Motor neuron (in vitro differentiated cells): ENCODE measurements around the gene MTREX. TPM values are rescaled to one million over a fixed set of nuclear protein-coding genes. Genes with fewer than 3 reads are reported as not detected.

Experiments
- ATAC-seq, 8 experiments: fragments of 200-7000 bp; cut with Tn5 transposase; replicated peaks in 6 of 8; 2 replicates each; pipeline ENCODE4 v1.8.0; 2021; ENCODE audit warnings: mild to moderate bottlenecking in 8 of 8, moderate library complexity in 8 of 8
- H3K27ac ChIP-seq, 2 donors: fragments of 250-450 bp; sonication (Bioruptor Pico); 2 replicates each; pipeline ENCODE4 v1.9.0; 2021; ENCODE audit warnings: antibody characterized with exemption in 2 of 2, mild to moderate bottlenecking in 2 of 2, moderate library complexity in 1 of 2
- H3K4me1 ChIP-seq, 2 donors: fragments of 250-450 bp; sonication (Bioruptor Pico); replicated peaks in 1 of 2; 2 replicates each; pipeline ENCODE4 v1.6.1; 2021; ENCODE audit warnings: antibody characterized with exemption in 2 of 2, mild to moderate bottlenecking in 2 of 2, moderate library complexity in 1 of 2
- H3K4me3 ChIP-seq, 5 donors: fragments of 250-450 bp; sonication (Bioruptor Pico); 2 replicates each; pipeline ENCODE4 v1.9.0; 2021; ENCODE audit warnings: antibody characterized with exemption in 5 of 5, mild to moderate bottlenecking in 5 of 5, moderate library complexity in 4 of 5
- WGBS, 10 experiments: fragments of 450-650 bp; shearing (Covaris generic); methylation state at CpG; one replicate each; pipeline ENCODE4 v1.0.0; 2022; 5-methylcytosine and 5-hydroxymethylcytosine counted together
- in situ Hi-C, 9 experiments: fragments of 400-800 bp; cut with MboI; loops; one replicate each; pipeline ENCODE4 v1.15.0; 2021; ENCODE audit warnings: low sequenced_read_pairs in 9 of 9, low pct_unique_long_range_greater_than_20kb in 2 of 9; ENCODE audit not compliant: unreplicated experiment in 9 of 9
- total RNA-seq, 8 experiments: library from RNA; unstranded; fragments of 300-600 nt; gene quantifications; 2 replicates each; pipeline versions ENCODE4 v1.2.3 to v1.2.4, GENCODE V29; 2022

The MTREX gene
- total RNA-seq, 8 experiments from 2014 or later, result 58.6 to 83.2 (median 75.9) TPM

- 80 to 100% (median 100%) methylated on average over 1 of the region's 1 CpG; no CpG with 5 or more reads in 4 of the 10 experiments for WGBS, 10 experiments
- in situ Hi-C loops, result no loop called here
- ATAC-seq, result no peak
- no peak overlapping the region for H3K4me3 ChIP-seq
- H3K27ac ChIP-seq, result no peak overlapping the region
- no peaks in the 10 kb centered on the region for H3K4me1 ChIP-seq
These were observed 84.9 kb downstream of the MTREX start for GRCh38 chr5:55392669-55393068.

GRCh38 chr5:55393501-55394175 lies 85.8 kb downstream of the MTREX start:
- ATAC-seq, result no peak

DNA sequence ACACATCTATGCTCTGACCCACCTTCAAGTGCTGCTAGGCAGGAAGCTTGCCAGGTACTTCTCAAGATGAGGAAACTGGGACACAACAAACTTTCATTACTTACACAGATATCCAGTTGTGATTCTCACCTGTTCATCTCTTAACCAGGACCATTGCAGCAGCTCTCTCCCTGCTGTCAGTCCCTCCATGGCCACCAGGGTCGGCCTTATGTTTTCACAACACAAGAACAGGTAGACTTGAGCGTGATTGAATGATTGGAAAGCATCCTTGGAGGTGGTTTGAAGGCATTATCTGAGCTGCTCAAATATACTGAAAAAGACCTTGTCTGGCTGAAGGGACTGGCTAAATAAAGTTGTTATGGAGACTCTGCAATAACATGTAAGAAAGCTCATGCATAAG lies 94.4 kb downstream of the MTREX start:
- Histone ChIP-seq H3K4me1 (no peaks in the 10 kb centered on the region), H3K27ac (no peak overlapping the region), H3K4me3 (no peak overlapping the region)
- ATAC-seq, result no peak
- in situ Hi-C loops, result loop anchor here in 1 of 9 experiments (25.0 kb wide), 1 partner anchor 285 kb away; no protein-coding TSS in a partner anchor
- 0 to 100% (median 45%) methylated on average over 1 to 2 of the region's 2 CpGs; no CpG with 5 or more reads in 4 of the 10 experiments for WGBS, 10 experiments

More at GRCh38 chr5:55393501-55394175, 85.8 kb downstream of the MTREX start:
- in situ Hi-C loops, result no loop called here
- Histone ChIP-seq H3K4me1 (no peaks in the 10 kb centered on the region), H3K27ac (no peak overlapping the region), H3K4me3 (no peak overlapping the region)
- WGBS, 10 experiments, result 49 to 100% (median 50%) methylated on average over 1 to 2 of the region's 2 CpGs; no CpG with 5 or more reads in 1 of the 10 experiments

DNA sequence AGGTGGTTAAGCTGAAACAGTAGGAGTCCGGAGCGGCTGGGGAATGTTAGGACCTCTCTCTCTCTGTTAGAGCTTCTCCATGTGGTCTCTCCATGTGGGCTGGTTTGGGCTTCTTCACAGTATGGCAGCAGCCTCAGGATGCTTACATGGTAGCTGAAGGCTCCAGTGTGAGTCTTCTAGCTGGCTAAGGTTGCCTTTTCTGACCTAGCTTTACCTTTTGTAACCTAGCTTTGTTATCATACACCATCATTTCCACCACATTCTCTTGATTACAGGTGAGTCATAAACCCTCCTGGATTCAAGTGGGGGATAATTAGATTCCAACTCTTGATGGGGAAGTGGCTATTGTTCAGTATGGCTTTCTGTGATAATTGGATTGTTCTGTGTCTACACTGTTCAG lies 98.5 kb downstream of the MTREX start:
- ATAC-seq, result no peak
- WGBS, 10 experiments, result 83 to 100% (median 90%) methylated on average over 2 of the region's 2 CpGs; no CpG with 5 or more reads in 7 of the 10 experiments
- no peaks in the 10 kb centered on the region for H3K4me1 ChIP-seq
- no peak overlapping the region for H3K27ac ChIP-seq
- in situ Hi-C loops, result loop anchor here in 1 of 9 experiments (25.0 kb wide), 1 partner anchor 281 kb away; no protein-coding TSS in a partner anchor
- no peak overlapping the region for H3K4me3 ChIP-seq

- 0 to 100% (median 92%) methylated on average over 1 of the region's 1 CpG; no CpG with 5 or more reads in 3 of the 10 experiments for WGBS, 10 experiments
- no peak overlapping the region for H3K27ac ChIP-seq
- in situ Hi-C loops, result loop anchor here in 1 of 9 experiments (25.0 kb wide), 1 partner anchor 280 kb away; no protein-coding TSS in a partner anchor
- H3K4me1 ChIP-seq, result no peaks in the 10 kb centered on the region
- H3K4me3 ChIP-seq, result no peak overlapping the region
- peak in 3 of 8 experiments; percentile 73 to 77 (median 75) for ATAC-seq
These were observed 99.4 kb downstream of the MTREX start for GRCh38 chr5:55407059-55407684.

GRCh38 chr5:55407984-55408383 lies 100.2 kb downstream of the MTREX start:
- no peak overlapping the region for H3K27ac ChIP-seq
- H3K4me3 ChIP-seq, result no peak overlapping the region
- 21 to 100% (median 90%) methylated on average over 2 to 3 of the region's 3 CpGs; no CpG with 5 or more reads in 1 of the 10 experiments for WGBS, 10 experiments
- in situ Hi-C loops, result loop anchor here in 1 of 9 experiments (25.0 kb wide), 1 partner anchor 279 kb away; no protein-coding TSS in a partner anchor
- no peak for ATAC-seq
- H3K4me1 ChIP-seq, result no peaks in the 10 kb centered on the region

- no peaks in the 10 kb centered on the region for H3K4me1 ChIP-seq
- no peak overlapping the region for H3K27ac ChIP-seq
- ATAC-seq, result no peak
- H3K4me3 ChIP-seq, result no peak overlapping the region
- in situ Hi-C loops, result loop anchor here in 1 of 9 experiments (25.0 kb wide), 1 partner anchor 278 kb away; no protein-coding TSS in a partner anchor
- WGBS, 10 experiments, result 80 to 100% (median 100%) methylated on average over 1 of the region's 1 CpG; no CpG with 5 or more reads in 3 of the 10 experiments
These were observed 102.0 kb downstream of the MTREX start for GRCh38 chr5:55409775-55410174.

- WGBS, 10 experiments, result 35 to 100% (median 88%) methylated on average over 2 to 3 of the region's 3 CpGs
- no peak overlapping the region for H3K4me3 ChIP-seq
- H3K27ac ChIP-seq, result no peak overlapping the region
- H3K4me1 ChIP-seq, result no peaks in the 10 kb centered on the region
- in situ Hi-C loops, result loop anchor here in 1 of 9 experiments (25.0 kb wide), 1 partner anchor 276 kb away; no protein-coding TSS in a partner anchor
- ATAC-seq, result no peak
These were observed 103.1 kb downstream of the MTREX start for GRCh38 chr5:55410845-55411244.

DNA sequence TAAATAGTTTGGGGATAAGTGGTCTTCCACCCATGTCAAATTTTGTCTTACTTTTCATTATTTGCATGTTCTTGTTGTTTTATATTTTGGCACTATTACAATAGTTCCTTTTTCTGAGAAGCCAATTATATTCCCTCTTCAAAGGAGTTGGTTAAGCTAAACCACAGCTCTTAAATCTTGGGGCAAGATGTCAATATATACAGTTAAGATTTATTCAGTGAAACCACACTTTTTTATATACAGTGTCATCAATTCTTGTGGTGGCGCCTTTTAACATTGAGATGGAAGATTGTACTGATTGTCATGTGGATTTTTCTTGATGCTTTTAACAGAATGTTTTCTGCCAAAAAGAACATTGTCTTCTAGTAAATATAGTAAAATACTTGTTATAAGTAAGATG lies 104.1 kb downstream of the MTREX start:
- in situ Hi-C loops, result loop anchor here in 1 of 9 experiments (25.0 kb wide), 1 partner anchor 275 kb away; no protein-coding TSS in a partner anchor
- no peak for ATAC-seq
- no peak overlapping the region for H3K4me3 ChIP-seq
- 100% methylated on average over 1 of the region's 1 CpG; no CpG with 5 or more reads in 4 of the 10 experiments for WGBS, 10 experiments
- H3K27ac ChIP-seq, result no peak overlapping the region
- H3K4me1 ChIP-seq, result no peaks in the 10 kb centered on the region

GRCh38 chr5:55413644-55414043 lies 105.9 kb downstream of the MTREX start:
- in situ Hi-C loops, result loop anchor here in 1 of 9 experiments (25.0 kb wide), 1 partner anchor 274 kb away; no protein-coding TSS in a partner anchor
- ATAC-seq, result no peak
- H3K27ac ChIP-seq, result no peak overlapping the region

DNA sequence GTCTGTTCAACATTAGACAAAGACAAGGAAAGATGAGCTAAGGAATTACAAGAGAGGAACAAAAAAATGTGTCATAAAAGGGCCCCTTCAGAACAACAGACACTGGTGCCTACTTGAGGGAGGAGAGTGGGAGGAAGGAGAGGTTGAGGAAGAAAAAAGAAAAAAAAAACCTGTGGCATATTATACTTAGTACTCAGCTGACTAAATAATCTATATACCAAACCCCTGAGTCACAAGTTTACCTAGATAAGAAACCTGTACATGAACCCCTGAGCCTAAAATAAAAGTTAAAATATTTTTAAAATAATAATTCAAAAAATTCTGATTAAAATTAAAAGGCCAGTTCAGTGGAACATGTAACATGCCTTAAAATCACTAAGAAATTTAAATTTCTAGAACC lies 107.3 kb downstream of the MTREX start:
- ATAC-seq, result no peak
- H3K4me1 ChIP-seq, result no peaks in the 10 kb centered on the region
- H3K27ac ChIP-seq, result no peak overlapping the region
- in situ Hi-C loops, result loop anchor here in 1 of 9 experiments (25.0 kb wide), 1 partner anchor 272 kb away; no protein-coding TSS in a partner anchor
- no peak overlapping the region for H3K4me3 ChIP-seq

More at GRCh38 chr5:55413644-55414043, 105.9 kb downstream of the MTREX start:
- 40 to 100% (median 89%) methylated on average over 1 to 2 of the region's 2 CpGs for WGBS, 10 experiments
- Histone ChIP-seq H3K4me3 (no peak overlapping the region), H3K4me1 (no peaks in the 10 kb centered on the region)

GRCh38 chr5:55416306-55416705 lies 108.5 kb downstream of the MTREX start:
- peak in 3 of 8 experiments; percentile 21 to 59 (median 27) for ATAC-seq
- Histone ChIP-seq H3K4me3 (no peak overlapping the region), H3K4me1 (no peaks in the 10 kb centered on the region), H3K27ac (no peak overlapping the region)
- in situ Hi-C loops, result loop anchor here in 1 of 9 experiments (25.0 kb wide), 1 partner anchor 271 kb away; no protein-coding TSS in a partner anchor
